Smooth muscle cell (in vitro differentiated cells): ENCODE data around the gene GABRD. TPM values are rescaled to one million over a fixed set of nuclear protein-coding genes. Genes with fewer than 3 reads are reported as not detected.
A peak's percentile ranks its signal among the peaks of the same experiment; 100 is the strongest.

ENCODE experiments used
- DNase-seq: peaks from one replicate; lab custom pipeline; 2025; ENCODE audit not compliant: unreplicated experiment; lab: John Stamatoyannopoulos, UW
- H2AFZ ChIP-seq: fragments of 200-600 bp; sonication (generic); 2 replicates; pipeline ENCODE4 v1.6.0; 2016; ENCODE audit warnings: antibody characterized with exemption, low read depth, mild to moderate bottlenecking
- H3F3A ChIP-seq: fragments of 200-600 bp; sonication (generic); 2 replicates; pipeline ENCODE4 v1.6.0; 2017; ENCODE audit warnings: antibody characterized with exemption, low read depth
- H3K27ac ChIP-seq: fragments of 200-600 bp; sonication (generic); 2 replicates; pipeline ENCODE4 v1.5.1; 2016; ENCODE audit warnings: low read depth, mild to moderate bottlenecking
- H3K27me3 ChIP-seq: fragments of 200-600 bp; sonication (generic); 2 replicates; pipeline ENCODE4 v1.6.1; 2016; ENCODE audit warnings: low read depth, mild to moderate bottlenecking
- H3K36me3 ChIP-seq: fragments of 200-600 bp; sonication (generic); 2 replicates; pipeline ENCODE4 v1.5.1; 2016; ENCODE audit warnings: low read depth
- H3K4me1 ChIP-seq: fragments of 200-600 bp; sonication (generic); 2 replicates; pipeline ENCODE4 v1.5.1; 2016; ENCODE audit warnings: low read depth
- H3K4me2 ChIP-seq: fragments of 200-600 bp; sonication (generic); 2 replicates; pipeline ENCODE4 v1.6.0; 2016; ENCODE audit warnings: mild to moderate bottlenecking
- H3K4me3 ChIP-seq: fragments of 200-600 bp; sonication (generic); 2 replicates; pipeline ENCODE4 v1.5.1; 2016; ENCODE audit warnings: mild to moderate bottlenecking
- H3K79me2 ChIP-seq: fragments of 200-600 bp; sonication (generic); 2 replicates; pipeline ENCODE4 v1.6.0; 2016; ENCODE audit warnings: low read depth, mild to moderate bottlenecking
- H3K9ac ChIP-seq: fragments of 200-600 bp; sonication (generic); 2 replicates; pipeline ENCODE4 v1.6.0; 2016; ENCODE audit warnings: low read depth
- H3K9me3 ChIP-seq: fragments of 200-600 bp; sonication (generic); replicated peaks from 2 replicates; pipeline ENCODE4 v1.5.1; 2016; ENCODE audit warnings: low read depth
- H4K20me1 ChIP-seq: fragments of 200-600 bp; sonication (generic); 2 replicates; pipeline ENCODE4 v1.6.0; 2016; ENCODE audit warnings: low read depth
- WGBS: methylation state at CpG from one replicate; pipeline ENCODE4 v1.1.7; 2016; ENCODE audit warnings: low lambda C conversion rate; 5-methylcytosine and 5-hydroxymethylcytosine counted together
- polyA plus RNA-seq: library from polyadenylated mRNA; unstranded; fragments of >200 nt; fragmentation: Nextera tagmentation; extraction: Ambion mirVana; gene quantifications from 2 replicates; pipeline ENCODE4 v1.2.1, GENCODE V29; 2016
- total RNA-seq: library from RNA; depleted of rRNA; stranded (reverse); fragments of >200 nt; gene quantifications from 2 replicates; pipeline ENCODE4 v1.2.3, GENCODE V29; 2014
- TF ChIP-seq, protein P1 (sequence below): fragments of 200-600 bp; sonication (generic); IDR thresholded peaks from 2 replicates; pipeline ENCODE4 v1.5.1; 2017; ENCODE audit warnings: borderline replicate concordance, mild to moderate bottlenecking, antibody characterized with exemption; ENCODE audit not compliant: insufficient read depth, poor library complexity, severe bottlenecking

The GABRD gene
- total and polyA plus RNA-seq, 2 experiments from 2014 or later, result not detected

- no peak for DNase-seq
- H2AFZ ChIP-seq, result no peak overlapping the region
- WGBS, result 83% methylated on average over 22 of the region's 22 CpGs
Observed at GRCh38 chr1:1989102-1989542, 30.0 kb upstream of the GABRD start.

DNA sequence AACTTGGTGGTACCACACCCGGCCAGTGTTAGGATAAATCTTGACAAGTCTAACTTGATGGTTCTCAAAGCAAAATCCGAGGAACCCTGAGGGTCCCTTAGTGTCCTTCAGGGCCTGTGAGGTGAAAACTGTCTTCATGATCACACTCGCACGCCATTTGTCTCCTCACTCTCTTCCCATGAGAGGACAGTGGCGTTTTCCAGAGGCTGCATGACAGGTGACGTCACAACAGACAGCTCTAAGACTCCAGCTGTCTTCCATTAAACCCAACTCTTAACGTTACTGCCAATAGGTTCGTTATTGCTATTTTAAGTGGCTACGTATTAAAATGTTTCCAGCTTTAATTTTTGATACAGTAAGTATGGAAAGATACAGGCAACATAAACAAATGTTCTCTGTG is 29.4 kb upstream of the GABRD start:
- Histone ChIP-seq H3K9me3 (no peaks in the 10 kb centered on the region), H3K4me3 (no peak overlapping the region), H3K4me1 (no peaks in the 10 kb centered on the region), H4K20me1 (no peaks in the 10 kb centered on the region), H3K9ac (no peak overlapping the region), H3K27ac (no peak overlapping the region), H3K4me2 (peak overlapping the region; percentile 52), H3K36me3 (no peaks in the 10 kb centered on the region), H3K79me2 (no peaks in the 10 kb centered on the region), H3F3A (no peaks in the 10 kb centered on the region), H3K27me3 (no peaks in the 10 kb centered on the region), H2AFZ (peak overlapping the region; percentile 81)
- 83% methylated on average over 9 of the region's 9 CpGs for WGBS
- no peak for DNase-seq
- TF ChIP-seq, protein P1, sequence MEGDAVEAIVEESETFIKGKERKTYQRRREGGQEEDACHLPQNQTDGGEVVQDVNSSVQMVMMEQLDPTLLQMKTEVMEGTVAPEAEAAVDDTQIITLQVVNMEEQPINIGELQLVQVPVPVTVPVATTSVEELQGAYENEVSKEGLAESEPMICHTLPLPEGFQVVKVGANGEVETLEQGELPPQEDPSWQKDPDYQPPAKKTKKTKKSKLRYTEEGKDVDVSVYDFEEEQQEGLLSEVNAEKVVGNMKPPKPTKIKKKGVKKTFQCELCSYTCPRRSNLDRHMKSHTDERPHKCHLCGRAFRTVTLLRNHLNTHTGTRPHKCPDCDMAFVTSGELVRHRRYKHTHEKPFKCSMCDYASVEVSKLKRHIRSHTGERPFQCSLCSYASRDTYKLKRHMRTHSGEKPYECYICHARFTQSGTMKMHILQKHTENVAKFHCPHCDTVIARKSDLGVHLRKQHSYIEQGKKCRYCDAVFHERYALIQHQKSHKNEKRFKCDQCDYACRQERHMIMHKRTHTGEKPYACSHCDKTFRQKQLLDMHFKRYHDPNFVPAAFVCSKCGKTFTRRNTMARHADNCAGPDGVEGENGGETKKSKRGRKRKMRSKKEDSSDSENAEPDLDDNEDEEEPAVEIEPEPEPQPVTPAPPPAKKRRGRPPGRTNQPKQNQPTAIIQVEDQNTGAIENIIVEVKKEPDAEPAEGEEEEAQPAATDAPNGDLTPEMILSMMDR, result no peak

More at GRCh38 chr1:1989102-1989542, 30.0 kb upstream of the GABRD start:
- no peaks in the 10 kb centered on the region for H3K36me3 ChIP-seq
- TF ChIP-seq, protein P1, result no peak
- no peaks in the 10 kb centered on the region for H3K27me3 ChIP-seq
- H3K4me1 ChIP-seq, result no peaks in the 10 kb centered on the region
- H3K4me3 ChIP-seq, result no peak overlapping the region
- no peaks in the 10 kb centered on the region for H3F3A ChIP-seq
- no peaks in the 10 kb centered on the region for H3K9me3 ChIP-seq
- H3K27ac ChIP-seq, result no peak overlapping the region
- no peaks in the 10 kb centered on the region for H3K79me2 ChIP-seq
- H4K20me1 ChIP-seq, result no peaks in the 10 kb centered on the region
- no peak overlapping the region for H3K9ac ChIP-seq
- H3K4me2 ChIP-seq, result no peak overlapping the region

GRCh38 chr1:1990222-1990621 is 28.9 kb upstream of the GABRD start:
- Histone ChIP-seq H3K27ac (no peak overlapping the region), H3K4me3 (no peak overlapping the region), H3F3A (no peaks in the 10 kb centered on the region), H3K9me3 (no peaks in the 10 kb centered on the region), H3K4me2 (peak overlapping the region; percentile 52), H3K27me3 (no peaks in the 10 kb centered on the region), H3K36me3 (no peaks in the 10 kb centered on the region), H2AFZ (peak overlapping the region; percentile 81), H3K79me2 (no peaks in the 10 kb centered on the region), H4K20me1 (no peaks in the 10 kb centered on the region), H3K9ac (no peak overlapping the region), H3K4me1 (no peaks in the 10 kb centered on the region)
- DNase-seq, result no peak
- WGBS, result 36% methylated on average over 9 of the region's 10 CpGs
- TF ChIP-seq, protein P1, result no peak

- no peaks in the 10 kb centered on the region for H3K4me1 ChIP-seq
- no peak overlapping the region for H3K9ac ChIP-seq
- H3K4me3 ChIP-seq, result no peak overlapping the region
- no peaks in the 10 kb centered on the region for H3K27me3 ChIP-seq
- H2AFZ ChIP-seq, result no peak overlapping the region
- H3F3A ChIP-seq, result no peaks in the 10 kb centered on the region
- H3K36me3 ChIP-seq, result no peaks in the 10 kb centered on the region
- DNase-seq, result no peak
- whole genome bisulfite sequencing, result 90% methylated on average over 8 of the region's 8 CpGs
- no peaks in the 10 kb centered on the region for H3K79me2 ChIP-seq
- no peaks in the 10 kb centered on the region for H3K9me3 ChIP-seq
- no peak overlapping the region for H3K27ac ChIP-seq
- H4K20me1 ChIP-seq, result no peaks in the 10 kb centered on the region
- no peak overlapping the region for H3K4me2 ChIP-seq
- TF ChIP-seq, protein P1, result no peak
Observed at GRCh38 chr1:1994536-1994935, 24.6 kb upstream of the GABRD start.
